HG03558 (cell line): ENCODE data around the gene FAM3D.
"Not testable (repeated sequence)": the region's sequence is repeated elsewhere in the genome, so short reads cannot be mapped to it uniquely, and the experiment has no call there.

ENCODE experiments used
- ATAC-seq: cut with Tn5 transposase; IDR thresholded peaks from one replicate; pipeline ENCODE4 v1.9.1; 2021; ENCODE audit warnings: moderate number of reproducible peaks; ENCODE audit not compliant: unreplicated experiment; ENCODE audit errors: extremely low read depth

The FAM3D gene, protein sequence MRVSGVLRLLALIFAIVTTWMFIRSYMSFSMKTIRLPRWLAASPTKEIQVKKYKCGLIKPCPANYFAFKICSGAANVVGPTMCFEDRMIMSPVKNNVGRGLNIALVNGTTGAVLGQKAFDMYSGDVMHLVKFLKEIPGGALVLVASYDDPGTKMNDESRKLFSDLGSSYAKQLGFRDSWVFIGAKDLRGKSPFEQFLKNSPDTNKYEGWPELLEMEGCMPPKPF

DNA sequence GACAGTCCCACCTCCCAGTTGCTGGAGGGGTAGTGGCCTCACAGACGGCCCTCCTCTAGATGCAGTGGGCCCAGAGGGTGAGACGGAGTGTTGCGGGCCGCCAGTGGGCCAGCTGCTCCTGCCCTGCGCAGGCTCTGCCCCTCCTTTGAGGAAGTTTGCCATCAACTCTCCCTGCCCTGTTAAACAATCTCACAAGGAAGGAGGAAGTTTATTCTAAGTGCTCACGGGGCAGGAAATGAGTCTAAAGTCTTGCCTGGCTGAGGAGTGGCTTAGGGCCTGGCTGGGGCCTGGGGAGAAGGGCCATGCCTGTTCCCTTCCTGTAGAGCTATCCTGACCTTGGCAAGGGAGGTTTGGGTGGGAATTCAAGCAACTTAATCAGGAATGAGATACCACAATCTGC, at the start of gene FAM3D:
FAM3D (minus strand) TSS at position 92 of the 400 bp plus-strand sequence. CDS start 11,211 bp downstream, outside the sequence.
- no peak for ATAC-seq

DNA sequence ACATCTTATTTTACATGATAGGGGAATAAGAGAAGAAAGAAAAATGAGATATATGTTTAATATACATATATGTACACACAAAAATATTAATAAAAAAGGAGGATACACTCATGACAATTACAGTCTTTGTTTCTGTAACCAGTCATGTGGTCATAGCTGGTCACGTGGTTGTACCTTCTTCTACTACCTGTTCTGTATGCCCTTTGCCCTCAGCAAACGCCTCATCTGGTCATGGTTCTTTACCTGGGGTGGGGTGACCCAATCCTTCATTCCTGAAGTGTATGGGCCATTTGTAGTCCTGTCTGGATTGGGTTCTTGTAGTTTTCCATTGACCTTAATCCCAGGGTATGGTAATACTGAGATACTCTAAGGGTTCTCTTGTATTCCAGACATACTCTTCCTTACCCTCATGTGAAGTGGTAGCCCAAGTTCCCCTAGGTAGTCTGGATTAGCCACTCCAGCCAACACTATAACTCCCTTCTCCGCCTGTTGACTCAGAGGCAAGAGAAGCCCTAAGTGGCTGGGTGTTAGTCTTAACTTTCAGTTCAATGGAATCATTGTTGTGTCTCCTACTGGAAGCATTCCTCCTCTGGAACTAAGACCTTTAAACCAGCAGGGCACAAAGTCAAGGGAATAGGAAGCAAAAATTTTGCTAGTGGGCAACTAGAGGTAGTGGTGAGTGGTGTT, 47.3 kb upstream of the FAM3D start:
- ATAC-seq: no peak

DNA sequence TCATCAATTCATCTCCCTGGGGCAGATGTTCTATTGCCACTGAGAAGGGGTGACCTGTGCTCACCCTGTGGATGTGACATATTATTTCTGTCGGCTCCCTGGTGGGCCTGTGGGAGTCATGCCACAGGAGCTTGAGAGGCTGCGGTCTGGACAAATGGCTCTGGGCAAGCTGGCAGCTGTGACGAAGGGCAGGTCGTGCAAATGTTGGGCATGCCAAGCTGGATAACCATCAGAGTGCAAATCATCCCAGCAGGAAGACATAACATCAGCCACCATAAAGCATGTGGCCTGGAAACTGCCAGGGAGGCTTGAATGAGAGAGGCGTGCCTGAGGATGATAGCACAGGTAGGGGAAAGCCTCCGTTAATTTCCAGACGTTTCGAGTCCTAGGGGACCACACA, 45.3 kb upstream of the FAM3D start:
- ATAC-seq: no peak

DNA sequence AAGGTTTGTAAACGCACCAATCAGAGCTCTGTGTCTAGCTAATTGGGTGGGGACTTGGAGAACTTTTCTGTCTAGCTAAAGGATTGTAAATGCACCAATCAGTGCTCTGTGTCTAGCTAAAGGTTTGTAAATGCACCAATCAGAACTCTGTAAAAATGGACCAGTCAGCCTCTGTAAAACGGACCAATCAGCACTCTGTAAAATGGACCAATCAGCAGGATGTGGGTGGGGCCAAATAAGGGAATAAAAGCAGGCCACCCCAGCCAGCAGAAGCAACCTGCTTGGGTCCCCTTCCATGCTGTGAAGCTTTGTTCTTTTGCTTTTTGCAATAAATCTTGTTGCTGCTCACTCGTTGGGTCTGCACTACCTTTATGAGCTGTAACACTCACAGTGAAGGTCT, 42.4 kb upstream of the FAM3D start:
- not testable (repeated sequence) for ATAC-seq

DNA sequence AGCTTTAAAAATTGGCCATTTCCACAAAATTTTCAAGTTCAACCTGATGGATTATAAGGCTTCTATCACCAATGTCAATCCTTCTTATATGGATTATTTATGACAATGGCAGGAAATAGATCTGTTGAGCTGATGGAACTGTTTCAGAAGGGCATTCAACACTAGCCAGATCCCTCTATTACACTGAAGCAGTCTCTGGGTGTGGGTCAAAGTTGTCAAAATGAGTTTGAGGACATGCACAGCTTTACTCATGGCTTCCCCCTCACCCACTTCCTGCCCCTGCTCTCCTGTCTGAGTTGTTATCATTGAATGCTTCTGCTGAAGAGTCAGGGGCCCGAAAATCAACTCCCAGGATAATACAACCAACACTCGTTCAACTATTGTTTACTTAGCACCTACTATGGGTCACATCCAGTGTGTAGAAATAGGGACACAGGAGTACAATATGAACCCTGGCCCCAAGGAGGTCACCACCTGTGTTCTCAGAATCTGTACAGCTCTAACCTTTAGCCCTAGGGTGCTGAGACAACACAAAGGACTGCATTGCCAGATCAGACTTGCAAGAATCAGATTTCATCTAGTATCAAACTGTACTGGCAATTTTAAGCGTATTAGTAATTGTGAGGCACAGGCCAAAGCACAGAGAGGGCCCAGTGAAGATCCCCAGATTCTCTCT, 41.7 kb upstream of the FAM3D start:
- ATAC-seq: no peak

DNA sequence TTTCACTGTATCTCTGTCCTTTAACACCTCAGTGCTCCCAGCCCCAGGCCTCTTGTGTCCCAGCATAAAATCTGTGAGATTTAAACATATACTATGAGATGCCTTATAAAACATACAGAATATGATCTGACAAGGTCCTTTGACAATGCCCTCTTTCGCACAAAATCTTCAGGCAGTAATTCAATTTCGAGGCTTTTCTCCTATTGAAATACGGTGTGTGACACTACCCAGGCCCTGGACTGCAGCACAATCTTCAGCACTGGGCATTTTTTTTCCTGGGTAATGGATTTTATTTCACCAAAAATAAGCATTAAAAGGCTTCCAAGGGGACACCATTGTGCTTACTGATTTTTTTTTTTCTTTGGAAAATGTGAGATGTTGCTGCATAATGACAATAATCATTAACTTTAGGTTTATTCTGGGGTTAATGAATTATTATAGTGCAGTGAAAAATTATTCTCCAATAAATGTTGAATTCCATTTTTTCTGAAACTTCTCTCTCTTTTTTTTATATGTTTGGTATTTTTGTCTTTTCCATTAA, 40.9 kb upstream of the FAM3D start:
- no peak for ATAC-seq

DNA sequence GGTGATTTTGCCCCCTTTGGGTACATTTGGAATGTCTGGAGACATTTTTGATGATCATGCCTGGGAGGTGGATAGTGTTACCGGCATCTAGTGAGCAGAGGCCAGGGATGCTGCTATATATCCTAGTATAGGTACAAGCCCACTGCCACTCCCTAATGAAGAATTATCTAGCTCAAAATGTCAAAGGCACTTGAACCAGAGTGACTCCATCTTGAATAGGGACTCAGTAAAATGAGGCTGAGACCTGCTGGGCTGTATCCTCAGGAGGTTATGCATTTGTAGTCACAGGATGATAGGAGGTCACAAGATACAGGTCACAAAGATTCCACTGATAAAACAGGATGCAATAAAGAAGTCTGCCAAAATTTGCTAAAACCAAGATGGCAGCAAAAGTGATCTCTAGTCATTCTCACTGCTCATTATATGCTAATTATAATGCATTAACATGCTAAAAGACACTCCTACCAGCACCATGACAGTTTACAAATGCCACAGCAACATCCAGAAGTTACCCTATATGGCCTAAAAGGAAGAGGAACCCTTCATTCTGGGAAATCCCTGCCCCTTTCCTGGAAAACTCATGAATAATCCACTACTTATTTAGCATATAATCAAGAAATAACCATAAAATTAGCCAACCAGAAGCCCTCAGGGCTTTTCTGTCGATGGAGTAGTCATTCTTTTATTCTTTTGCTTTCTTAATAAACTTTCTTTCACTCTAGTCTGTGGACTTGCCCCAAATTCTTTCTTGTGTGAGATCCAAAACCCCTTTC, 40.0 kb upstream of the FAM3D start:
- no peak for ATAC-seq

DNA sequence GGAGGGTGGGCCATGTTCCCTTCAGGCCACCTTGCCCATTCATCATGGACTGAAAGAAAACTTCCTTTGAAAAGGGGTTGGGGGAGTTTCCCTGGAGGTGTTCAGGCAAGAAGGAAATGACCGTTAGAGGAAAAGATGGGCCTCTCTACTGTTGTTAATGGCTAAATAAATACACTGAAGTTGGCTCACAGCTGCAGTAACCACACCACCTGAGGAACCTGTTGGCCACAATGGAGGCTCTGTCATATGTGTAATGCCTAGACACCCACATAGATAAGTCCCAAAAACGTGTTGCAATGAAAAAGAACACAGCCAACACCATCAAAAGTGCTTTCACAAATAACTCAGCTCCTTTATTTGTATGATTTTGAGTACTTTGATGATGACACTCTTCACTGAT, 38.2 kb upstream of the FAM3D start:
- no peak for ATAC-seq

DNA sequence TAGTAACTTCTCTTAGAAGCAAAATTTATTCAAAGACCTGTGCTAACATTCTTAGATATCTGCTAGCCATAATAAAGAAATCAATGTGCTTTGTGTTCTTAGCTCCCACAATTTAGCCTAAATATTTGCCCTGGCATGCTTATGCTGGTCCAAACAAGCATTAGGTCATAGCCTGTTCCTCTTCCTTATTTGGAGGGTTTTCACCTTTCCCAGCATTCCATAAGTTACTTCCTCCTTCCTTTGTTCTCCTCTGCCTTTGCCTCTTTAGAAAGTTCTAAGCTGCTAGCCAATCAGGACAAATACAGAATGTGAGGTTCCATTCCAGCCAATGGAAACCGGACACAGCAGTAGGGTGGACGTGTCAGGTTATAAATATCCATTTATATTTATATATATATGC, 37.7 kb upstream of the FAM3D start:
- ATAC-seq: not testable (repeated sequence)

DNA sequence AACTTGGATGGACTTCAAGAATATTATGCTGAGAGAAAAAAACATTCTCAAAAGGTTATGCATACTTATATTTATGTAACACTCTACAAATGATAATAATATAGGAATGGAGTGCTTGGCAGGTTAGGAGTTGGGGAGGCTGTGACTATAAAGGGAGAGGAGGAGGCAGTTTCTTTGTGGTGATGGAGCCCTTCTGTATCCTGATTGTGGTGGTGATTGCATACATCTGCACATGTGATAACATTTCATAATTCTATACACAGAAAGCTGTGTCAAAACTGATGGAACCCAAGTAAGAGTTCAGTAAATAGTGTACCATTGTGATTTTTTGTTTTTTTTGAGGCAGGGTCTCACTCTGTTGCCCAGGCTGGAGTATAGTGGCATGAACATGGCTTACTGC, 31.7 kb upstream of the FAM3D start:
- ATAC-seq: no peak

DNA sequence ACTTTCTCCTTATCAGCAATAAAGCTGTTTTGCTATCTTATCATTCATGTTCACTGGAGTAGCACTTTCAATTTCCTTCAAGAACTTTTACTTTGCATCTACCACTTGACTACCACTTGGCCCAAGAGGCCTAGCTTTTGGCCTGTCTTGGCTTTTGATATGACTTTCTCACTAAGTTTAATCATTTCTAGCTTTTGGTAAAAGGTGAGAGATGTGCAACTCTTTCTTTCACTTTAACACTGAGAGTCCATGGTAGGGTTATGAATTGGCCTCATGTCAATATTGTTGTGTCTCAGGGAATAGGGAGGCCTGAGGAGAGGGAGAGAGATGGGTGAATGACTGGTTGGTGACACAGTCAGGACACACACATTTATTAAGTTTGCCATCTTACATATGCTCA, 31.0 kb upstream of the FAM3D start:
- no peak for ATAC-seq

DNA sequence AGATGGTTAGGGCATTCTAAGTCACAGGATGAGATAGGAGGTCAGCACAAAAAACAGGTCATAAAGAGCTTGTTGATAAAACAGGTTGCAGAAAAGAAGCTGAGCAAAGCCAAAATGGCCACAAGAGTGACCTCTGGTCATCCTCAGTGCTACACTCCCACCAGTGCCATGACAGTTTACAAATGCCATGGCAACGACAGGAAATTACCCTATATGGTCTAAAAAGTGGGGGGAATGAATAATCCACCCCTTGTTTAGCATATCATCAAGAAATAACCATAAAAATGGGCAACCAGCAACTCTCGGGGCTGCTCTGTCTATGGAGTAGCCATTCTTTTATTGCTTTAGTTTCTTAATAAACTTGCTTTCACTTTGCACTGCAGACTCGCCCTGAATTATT, 30.2 kb upstream of the FAM3D start:
- not testable (repeated sequence) for ATAC-seq

DNA sequence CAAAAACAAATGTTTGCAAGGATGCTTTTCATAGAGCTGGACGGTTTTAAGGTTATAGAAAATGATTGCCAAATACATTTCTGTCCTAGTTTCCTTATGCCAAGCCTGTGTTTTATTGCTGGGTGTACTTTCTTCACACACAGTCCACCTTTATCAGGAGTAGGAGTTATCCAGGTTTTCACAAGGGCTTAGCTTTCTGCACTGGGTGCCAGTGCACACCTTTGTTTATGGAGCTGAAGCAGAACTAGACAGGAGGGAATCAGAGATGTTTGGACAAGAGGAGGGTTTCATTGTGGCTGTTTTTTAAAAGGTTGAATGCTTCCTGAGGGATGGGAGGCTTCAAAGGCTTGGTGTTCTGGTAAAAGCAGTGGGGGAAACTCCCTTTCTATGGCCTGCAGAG, 29.5 kb upstream of the FAM3D start:
- ATAC-seq: no peak

DNA sequence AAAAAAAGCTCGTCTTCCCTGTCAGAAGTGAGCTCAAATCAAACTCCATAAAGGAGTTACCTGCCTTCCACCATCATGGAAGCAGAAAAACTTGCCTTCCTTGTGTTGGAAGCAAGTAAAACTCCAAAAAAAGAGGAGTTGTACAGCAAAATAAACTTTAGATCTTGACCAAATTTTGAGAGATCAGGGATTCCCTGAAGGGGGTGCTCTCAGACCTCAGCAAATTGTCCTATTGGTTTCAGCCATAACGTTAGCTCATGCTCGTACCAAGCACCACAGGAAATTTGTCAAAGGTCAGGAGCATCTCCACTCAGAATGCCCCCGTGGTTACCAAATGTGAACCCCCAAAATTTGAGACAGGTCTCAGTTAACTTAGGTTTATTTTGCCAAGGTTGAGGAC, 28.7 kb upstream of the FAM3D start:
- not testable (repeated sequence) for ATAC-seq

DNA sequence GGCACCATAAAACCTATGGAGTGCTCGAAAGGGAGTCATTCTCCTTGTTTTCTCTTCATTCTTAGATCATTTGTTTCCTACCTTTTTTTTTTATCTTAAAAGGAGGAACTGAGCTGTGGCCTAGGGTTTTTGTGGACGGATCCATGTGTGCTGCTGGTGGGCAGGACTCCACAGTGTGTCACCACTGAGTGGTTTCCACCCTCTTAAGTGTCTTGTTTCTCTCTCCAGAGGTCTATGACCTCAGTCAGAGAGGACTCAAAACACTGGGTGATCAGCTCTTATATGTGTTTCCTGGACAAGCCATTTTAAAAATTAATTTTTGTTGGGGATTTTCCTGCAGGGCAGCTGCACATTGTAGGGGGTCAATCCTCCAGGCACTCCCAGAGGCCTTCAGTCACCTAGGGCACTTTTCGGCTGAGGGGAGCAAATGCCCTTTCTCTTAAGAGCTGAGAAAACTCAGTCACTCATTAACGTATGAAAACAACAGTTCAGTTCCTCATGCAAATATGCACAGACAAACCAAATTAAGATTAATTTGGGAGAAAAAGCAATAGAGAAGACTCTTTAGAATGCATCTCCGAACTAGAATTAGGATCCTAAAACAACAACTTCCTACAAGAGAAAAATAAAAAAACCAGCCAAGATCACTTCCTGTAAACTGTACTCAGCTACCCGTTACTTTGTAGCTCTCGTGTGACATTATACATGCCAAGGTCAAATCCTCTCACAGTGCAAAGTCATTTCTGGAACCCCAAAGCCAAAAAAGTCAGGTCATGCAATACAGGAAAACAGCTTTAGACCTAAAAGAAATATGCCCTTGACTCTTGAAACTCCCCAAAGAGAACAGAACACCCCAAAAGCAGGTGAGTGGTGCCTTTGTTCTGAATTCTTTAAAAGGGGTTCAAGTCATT, 27.6 kb upstream of the FAM3D start:
- no peak for ATAC-seq

DNA sequence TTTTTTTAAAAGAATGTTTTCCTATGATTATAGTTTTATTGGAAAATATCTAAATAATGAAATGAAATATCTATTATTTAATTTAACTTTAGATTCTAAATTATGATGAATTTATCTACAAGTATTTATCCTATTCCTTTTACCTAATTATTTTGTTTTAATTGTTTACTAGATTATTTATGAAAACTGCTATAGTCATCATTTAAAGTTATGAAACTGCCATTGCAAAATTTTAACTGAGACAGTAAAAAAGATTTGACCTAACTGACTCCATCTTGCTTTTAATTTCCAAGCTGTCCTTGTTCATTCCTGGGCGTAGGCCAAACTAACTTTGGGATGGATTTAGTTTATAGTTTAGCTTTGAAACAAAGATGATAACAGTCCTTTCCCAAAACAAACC, 25.9 kb upstream of the FAM3D start:
- ATAC-seq: no peak

DNA sequence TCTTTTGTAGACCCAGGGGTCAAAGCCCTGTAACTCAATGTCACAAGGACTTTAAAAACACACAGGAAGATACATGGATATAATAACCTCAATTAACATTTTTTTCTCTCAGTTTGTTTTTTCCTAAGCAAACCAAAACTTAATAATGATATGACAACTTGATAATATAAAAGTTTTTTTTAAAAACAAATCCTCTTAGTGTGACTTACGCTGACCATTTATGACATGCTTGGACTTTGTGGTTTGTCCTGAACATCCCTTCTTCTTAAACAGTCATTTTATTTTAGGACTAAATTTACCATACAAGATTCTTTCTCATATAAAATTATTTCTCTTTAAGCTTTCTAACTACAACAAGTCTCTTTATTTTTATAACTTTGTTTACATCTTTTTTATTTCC, 25.4 kb upstream of the FAM3D start:
- ATAC-seq: no peak

DNA sequence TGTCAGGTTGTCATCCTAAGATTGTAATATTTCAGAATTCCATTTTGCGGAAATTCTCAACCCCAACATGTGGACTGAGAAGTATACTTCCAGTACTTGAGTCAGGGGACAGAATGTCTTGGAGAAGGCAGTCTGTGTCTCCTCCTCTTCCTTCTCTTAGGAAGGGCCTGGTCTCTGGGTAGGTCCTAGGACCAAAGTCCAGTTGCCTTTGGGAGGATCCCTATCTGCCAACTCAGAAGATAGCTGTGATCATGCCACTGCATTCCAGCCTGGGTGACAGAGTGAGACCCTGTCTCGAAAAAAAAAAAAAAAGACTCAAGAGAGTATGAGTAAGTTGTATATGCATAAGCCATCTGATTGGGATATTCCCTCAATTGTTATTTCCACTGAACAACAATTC, 23.9 kb upstream of the FAM3D start:
- ATAC-seq: no peak

DNA sequence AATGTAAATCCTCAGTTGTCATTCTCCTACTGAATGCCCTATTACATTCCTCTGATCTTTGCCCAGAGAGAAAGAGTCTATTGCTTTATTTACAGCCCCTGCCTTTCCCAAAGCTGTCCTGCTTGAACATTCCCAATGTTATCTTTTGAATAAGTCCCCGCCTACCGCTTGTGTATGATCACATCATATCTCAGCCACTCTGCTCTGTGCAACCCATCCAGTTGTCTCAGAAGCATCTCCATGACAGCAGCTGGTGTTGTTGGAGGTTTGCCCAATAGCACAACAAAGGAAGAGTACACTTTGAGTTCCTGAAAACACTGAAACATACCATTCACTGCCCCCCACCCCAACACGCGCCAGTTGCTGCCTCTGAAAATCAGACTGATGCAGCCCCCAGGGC, 22.0 kb upstream of the FAM3D start:
- no peak for ATAC-seq

DNA sequence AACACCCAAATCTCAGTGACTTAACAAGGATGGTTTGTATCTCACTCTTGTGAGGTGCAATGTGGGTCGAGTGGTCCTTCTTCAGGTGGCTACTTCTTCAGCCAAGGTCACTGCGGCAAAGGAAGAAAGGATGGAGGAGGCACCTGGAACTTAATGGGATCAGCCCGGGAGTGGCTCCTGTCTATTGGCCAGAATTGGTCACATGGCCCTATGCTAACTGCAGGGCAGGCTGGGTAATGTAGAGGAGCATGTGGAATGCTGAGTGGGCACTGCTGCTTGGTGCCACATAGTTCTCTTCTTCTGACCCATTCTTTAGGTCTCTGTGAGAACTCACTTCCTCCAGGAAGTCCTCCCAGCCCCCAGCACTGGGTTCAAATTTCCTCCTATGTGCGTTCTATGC, 20.3 kb upstream of the FAM3D start:
- no peak for ATAC-seq
